Mucosa of descending colon (tissue), 3 donors: ENCODE measurements around the gene CPNE1. TPM values are rescaled to one million over a fixed set of nuclear protein-coding genes. Genes with fewer than 3 reads are reported as not detected.

ENCODE experiments used
- ATAC-seq: fragments of 200-7000 bp; cut with Tn5 transposase; one replicate; pipeline ENCODE4 v1.9.1; 2020; ENCODE audit warnings: mild to moderate bottlenecking, moderate library complexity
- DNase-seq, 3 donors: peaks; one replicate each; pipeline ENCODE4 v3.0.0-alpha.2; 2020
- H3K36me3 ChIP-seq: fragments of 200-600 bp; one replicate; pipeline ENCODE4 v1.8.0; 2021; ENCODE audit warnings: low read depth, mild to moderate bottlenecking
- H3K4me1 ChIP-seq: fragments of 200-600 bp; one replicate; pipeline ENCODE4 v1.8.0; 2021; ENCODE audit warnings: low read depth, mild to moderate bottlenecking
- H3K4me3 ChIP-seq: fragments of 200-600 bp; one replicate; pipeline ENCODE4 v1.8.0; 2021; ENCODE audit warnings: mild to moderate bottlenecking
- H3K9me3 ChIP-seq: fragments of 200-600 bp; one replicate; pipeline ENCODE4 v1.8.0; 2021; ENCODE audit warnings: mild to moderate bottlenecking
- intact Hi-C, 2 donors: fragments of 100-400 bp; cut with DNase I in 1 of 2; cut with micrococcal nuclease in 1 of 2; formaldehyde crosslinking; loops; one replicate each; pipeline versions ENCODE4 v1.11.0 to v1.11.1; 2022; cut with DNase I, micrococcal nuclease
- total RNA-seq, 3 donors: library from RNA; stranded (reverse); fragmentation: NEBNext Ultra II Directional in 2 of 3; extraction: Animal tissue kit (Norgen Biotek cat#: 25700) in 2 of 3; gene quantifications; one replicate each; pipeline versions ENCODE4 v1.2.1 to v1.2.4, GENCODE V29; 2021 to 2023
- TF ChIP-seq, protein P1 (sequence below): fragments of 200-600 bp; IDR thresholded peaks from one replicate; pipeline ENCODE4 v1.8.0; 2022; ENCODE audit warnings: antibody characterized with exemption, mild to moderate bottlenecking
- donor health status: DM: no; HTN: no; CAD: no; lungs with moderate emphysema.
- donor health status: DM: no; HTN: no; CAD: no.
- donor health status: DM: no; HTN: yes; CAD: no.

CPNE1 gene
- total RNA-seq, 3 donors from 2014 or later = 117 to 188 (median 128) TPM

DNA sequence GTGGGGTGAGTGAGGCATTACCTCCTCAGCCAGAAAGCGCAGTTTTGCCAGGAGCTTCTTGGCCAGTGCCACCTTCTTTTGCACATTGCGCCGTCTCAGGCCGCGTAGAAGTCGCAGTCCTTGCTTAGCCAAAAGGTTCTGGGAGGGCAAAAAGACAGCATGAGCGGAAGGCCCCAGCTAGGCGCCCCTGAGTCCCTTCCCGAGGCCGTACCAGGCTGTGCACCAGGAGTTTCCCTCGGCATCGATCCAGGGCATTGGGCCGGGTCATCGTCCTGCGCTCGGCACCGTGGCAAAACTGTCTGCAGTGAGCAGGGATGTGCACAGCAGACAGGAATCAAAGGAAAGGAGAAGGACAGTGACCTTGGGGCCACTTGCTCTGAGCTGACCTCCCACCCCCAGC is 69.2 kb downstream of the CPNE1 start:
- TF ChIP-seq, protein P1, sequence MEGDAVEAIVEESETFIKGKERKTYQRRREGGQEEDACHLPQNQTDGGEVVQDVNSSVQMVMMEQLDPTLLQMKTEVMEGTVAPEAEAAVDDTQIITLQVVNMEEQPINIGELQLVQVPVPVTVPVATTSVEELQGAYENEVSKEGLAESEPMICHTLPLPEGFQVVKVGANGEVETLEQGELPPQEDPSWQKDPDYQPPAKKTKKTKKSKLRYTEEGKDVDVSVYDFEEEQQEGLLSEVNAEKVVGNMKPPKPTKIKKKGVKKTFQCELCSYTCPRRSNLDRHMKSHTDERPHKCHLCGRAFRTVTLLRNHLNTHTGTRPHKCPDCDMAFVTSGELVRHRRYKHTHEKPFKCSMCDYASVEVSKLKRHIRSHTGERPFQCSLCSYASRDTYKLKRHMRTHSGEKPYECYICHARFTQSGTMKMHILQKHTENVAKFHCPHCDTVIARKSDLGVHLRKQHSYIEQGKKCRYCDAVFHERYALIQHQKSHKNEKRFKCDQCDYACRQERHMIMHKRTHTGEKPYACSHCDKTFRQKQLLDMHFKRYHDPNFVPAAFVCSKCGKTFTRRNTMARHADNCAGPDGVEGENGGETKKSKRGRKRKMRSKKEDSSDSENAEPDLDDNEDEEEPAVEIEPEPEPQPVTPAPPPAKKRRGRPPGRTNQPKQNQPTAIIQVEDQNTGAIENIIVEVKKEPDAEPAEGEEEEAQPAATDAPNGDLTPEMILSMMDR = no peak
- DNase-seq = peak in 1 of 3 donors; percentile 24
- intact Hi-C loops = no loop called here
- no peaks in the 10 kb centered on the region for H3K4me1 ChIP-seq
- no peaks in the 10 kb centered on the region for H3K36me3 ChIP-seq
- H3K9me3 ChIP-seq = no peaks in the 10 kb centered on the region
- H3K4me3 ChIP-seq = no peak overlapping the region
- no peak for ATAC-seq

DNA sequence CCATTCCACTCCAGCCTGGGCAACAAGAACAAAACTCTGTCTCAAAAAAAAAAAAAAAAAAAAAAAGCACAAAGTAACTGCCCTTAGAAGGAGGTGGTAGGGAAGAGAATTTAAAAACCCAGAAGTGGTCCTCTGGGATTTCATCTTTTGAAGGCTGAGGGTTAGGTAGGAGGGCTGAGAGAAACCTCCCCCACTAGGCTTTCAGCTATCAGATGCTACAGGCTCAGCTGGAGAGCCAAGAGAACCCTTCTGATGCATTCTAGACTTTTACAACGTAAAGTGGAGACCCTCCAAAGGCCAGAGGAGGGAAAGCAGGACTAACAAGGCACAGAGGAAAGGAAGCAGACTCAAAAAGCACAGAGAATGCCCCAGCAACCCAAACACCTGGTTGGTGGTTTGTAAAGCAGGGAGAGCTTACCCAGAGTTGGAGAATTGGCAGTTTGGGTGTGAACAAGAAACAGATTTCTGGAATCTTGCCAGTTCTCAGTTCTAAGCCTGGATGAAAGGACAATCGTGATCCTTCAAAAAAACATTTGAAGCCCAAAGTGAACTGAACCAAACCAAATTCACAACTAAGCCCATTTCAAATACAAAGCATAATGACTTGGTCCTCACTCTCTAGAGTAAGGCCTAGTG is 72.2 kb downstream of the CPNE1 start:
- no peaks in the 10 kb centered on the region for H3K36me3 ChIP-seq
- no peaks in the 10 kb centered on the region for H3K9me3 ChIP-seq
- TF ChIP-seq, protein P1 = no peak
- DNase-seq (peak in 1 of 3 donors; percentile 6), ATAC-seq (peak; percentile 54)
- intact Hi-C loops = no loop called here
- no peaks in the 10 kb centered on the region for H3K4me1 ChIP-seq
- H3K4me3 ChIP-seq = no peak overlapping the region

DNA sequence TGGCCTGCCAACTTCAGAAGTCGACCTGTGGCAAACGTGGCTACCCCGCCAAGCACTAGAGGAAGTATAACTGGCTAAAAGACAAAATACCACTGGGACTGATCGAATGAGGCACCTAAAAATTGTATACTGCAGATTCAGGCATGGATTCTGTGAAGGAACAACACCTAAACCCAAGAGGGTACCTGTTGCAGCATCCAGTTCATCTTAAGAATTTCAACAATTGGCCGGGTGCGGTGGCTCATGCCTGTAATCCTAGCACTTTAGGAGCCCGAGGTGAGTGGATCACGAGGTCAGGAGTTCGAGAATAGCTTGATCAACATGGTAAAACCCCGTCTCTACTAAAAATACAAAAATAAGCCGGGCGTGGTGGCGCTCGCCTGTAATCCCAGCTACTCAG is 76.3 kb downstream of the CPNE1 start:
- Histone ChIP-seq H3K4me1 (no peaks in the 10 kb centered on the region), H3K9me3 (no peaks in the 10 kb centered on the region), H3K4me3 (no peak overlapping the region), H3K36me3 (no peaks in the 10 kb centered on the region)
- TF ChIP-seq, protein P1 = no peak
- intact Hi-C loops = no loop called here
- no peak for DNase-seq
- ATAC-seq = no peak

DNA sequence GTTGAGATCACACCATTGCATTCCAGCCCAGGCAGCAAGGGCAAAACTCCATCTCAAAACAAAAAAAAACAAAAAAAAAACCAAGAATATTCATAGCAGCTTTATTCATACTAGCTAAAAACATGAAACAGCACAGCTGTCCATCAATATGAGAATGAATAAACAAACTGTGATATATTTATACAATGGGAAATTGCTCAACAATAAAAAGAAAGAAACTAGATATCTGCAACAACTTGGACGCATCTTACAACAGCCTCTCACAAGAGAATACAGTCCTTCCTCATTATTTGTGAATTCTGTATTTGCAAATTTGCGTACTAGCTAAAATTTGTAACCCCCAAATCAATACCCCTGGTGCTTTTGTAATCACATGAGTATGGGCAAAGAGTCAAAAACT is 77.3 kb downstream of the CPNE1 start:
- intact Hi-C loops = no loop called here
- no peak for ATAC-seq
- TF ChIP-seq, protein P1 = no peak

DNA sequence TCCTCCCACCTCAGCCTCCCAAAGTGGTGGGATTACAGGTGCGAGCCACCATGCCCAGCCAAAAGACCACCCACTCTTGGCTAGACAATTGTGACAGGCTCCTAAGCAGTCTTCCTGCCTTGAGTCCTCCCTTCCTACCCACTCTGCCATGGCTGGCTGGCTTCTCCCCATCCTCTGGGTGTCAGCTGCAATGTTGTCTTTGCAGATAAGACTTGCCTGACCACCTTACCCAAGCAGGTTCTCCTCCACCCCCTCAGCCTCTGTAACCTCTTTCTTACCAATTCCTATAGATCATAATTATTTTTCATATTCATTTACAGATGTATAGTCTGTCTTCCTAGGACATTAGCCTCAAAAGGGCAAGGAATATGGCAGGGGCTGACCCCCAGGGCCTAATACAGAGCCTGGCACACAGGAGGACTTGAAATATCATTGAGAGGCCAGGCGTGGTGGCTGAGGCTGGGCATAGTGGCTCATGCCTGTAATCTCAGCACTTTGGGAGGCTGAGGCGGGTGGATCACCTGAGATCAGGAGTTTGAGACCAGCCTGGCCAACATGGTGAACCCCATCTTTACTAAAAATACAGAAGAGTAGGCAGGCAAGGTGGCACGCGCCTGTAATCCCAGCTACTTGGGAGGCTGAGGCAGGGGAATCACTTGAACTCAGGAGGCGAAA is 77.8 kb downstream of the CPNE1 start:
- DNase-seq (no peak), ATAC-seq (no peak)
- TF ChIP-seq, protein P1 = no peak
- Histone ChIP-seq H3K36me3 (no peaks in the 10 kb centered on the region), H3K9me3 (no peaks in the 10 kb centered on the region), H3K4me1 (no peaks in the 10 kb centered on the region), H3K4me3 (no peak overlapping the region)
- intact Hi-C loops = no loop called here

More for the DNA sequence above, 77.3 kb downstream of the CPNE1 start:
- H3K9me3 ChIP-seq = no peaks in the 10 kb centered on the region
- no peaks in the 10 kb centered on the region for H3K36me3 ChIP-seq
- H3K4me1 ChIP-seq = no peaks in the 10 kb centered on the region
- H3K4me3 ChIP-seq = no peak overlapping the region
- no peak for DNase-seq
